ENCODE data around the gene GABRG3.
A peak's percentile ranks its signal among the peaks of the same experiment; 100 is the strongest.

The GABRG3 gene

GRCh38 chr15:27481768-27482167 is 510.8 kb downstream of the GABRG3 start:
- no peak for DNase-seq

GRCh38 chr15:27482287-27482686 is 511.3 kb downstream of the GABRG3 start:
- no peak for DNase-seq

GRCh38 chr15:27483124-27483523 is 512.1 kb downstream of the GABRG3 start:
- no peak for DNase-seq

- DNase-seq: no peak
Observed at GRCh38 chr15:27485265-27485664, 514.3 kb downstream of the GABRG3 start.

- DNase-seq: no peak
Observed at GRCh38 chr15:27486051-27486450, 515.1 kb downstream of the GABRG3 start.

GRCh38 chr15:27486683-27487647 is 516.0 kb downstream of the GABRG3 start:
- DNase-seq: no peak

- DNase-seq: no peak
Observed at GRCh38 chr15:27487846-27488245, 516.9 kb downstream of the GABRG3 start.

GRCh38 chr15:27490867-27491595 is 520.0 kb downstream of the GABRG3 start:
- no peak for DNase-seq

GRCh38 chr15:27491666-27492621 is 521.0 kb downstream of the GABRG3 start:
- DNase-seq: peak; percentile 60

GRCh38 chr15:27495963-27496459 is 525.0 kb downstream of the GABRG3 start:
- no peak for DNase-seq

- DNase-seq: no peak
Observed at GRCh38 chr15:27498700-27499099, 527.7 kb downstream of the GABRG3 start.

- DNase-seq: no peak
Observed at GRCh38 chr15:27499191-27499590, 528.2 kb downstream of the GABRG3 start.

GRCh38 chr15:27499719-27500118 is 528.7 kb downstream of the GABRG3 start:
- DNase-seq: no peak

- no peak for DNase-seq
Observed at GRCh38 chr15:27500206-27500605, 529.2 kb downstream of the GABRG3 start.

- DNase-seq: no peak
Observed at GRCh38 chr15:27506752-27507151, 535.8 kb downstream of the GABRG3 start.

GRCh38 chr15:27509014-27509413 is 538.0 kb downstream of the GABRG3 start:
- DNase-seq: no peak

GRCh38 chr15:27512281-27513001 is 541.5 kb downstream of the GABRG3 start:
- no peak for DNase-seq

- DNase-seq: no peak
Observed at GRCh38 chr15:27514526-27514925, 543.5 kb downstream of the GABRG3 start.

- DNase-seq: no peak
Observed at GRCh38 chr15:27527490-27528067, 556.6 kb downstream of the GABRG3 start.

GRCh38 chr15:27529399-27529798 is 558.4 kb downstream of the GABRG3 start:
- no peak for DNase-seq

- DNase-seq: no peak
Observed at GRCh38 chr15:27530994-27531393, 560.0 kb downstream of the GABRG3 start.
